HG03025 (cell line): ENCODE results near the gene DBF4.
A peak's percentile ranks its signal among the peaks of the same experiment; 100 is the strongest.
"Not testable (repeated sequence)": the region's sequence is repeated elsewhere in the genome, so short reads cannot be mapped to it uniquely, and the experiment has no call there.

Experiments
- ATAC-seq: cut with Tn5 transposase; IDR thresholded peaks from one replicate; pipeline ENCODE4 v1.9.1; 2021; ENCODE audit warnings: mild to moderate bottlenecking, moderate library complexity; ENCODE audit not compliant: unreplicated experiment, low FRiP score

DBF4 gene, protein sequence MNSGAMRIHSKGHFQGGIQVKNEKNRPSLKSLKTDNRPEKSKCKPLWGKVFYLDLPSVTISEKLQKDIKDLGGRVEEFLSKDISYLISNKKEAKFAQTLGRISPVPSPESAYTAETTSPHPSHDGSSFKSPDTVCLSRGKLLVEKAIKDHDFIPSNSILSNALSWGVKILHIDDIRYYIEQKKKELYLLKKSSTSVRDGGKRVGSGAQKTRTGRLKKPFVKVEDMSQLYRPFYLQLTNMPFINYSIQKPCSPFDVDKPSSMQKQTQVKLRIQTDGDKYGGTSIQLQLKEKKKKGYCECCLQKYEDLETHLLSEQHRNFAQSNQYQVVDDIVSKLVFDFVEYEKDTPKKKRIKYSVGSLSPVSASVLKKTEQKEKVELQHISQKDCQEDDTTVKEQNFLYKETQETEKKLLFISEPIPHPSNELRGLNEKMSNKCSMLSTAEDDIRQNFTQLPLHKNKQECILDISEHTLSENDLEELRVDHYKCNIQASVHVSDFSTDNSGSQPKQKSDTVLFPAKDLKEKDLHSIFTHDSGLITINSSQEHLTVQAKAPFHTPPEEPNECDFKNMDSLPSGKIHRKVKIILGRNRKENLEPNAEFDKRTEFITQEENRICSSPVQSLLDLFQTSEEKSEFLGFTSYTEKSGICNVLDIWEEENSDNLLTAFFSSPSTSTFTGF

DNA sequence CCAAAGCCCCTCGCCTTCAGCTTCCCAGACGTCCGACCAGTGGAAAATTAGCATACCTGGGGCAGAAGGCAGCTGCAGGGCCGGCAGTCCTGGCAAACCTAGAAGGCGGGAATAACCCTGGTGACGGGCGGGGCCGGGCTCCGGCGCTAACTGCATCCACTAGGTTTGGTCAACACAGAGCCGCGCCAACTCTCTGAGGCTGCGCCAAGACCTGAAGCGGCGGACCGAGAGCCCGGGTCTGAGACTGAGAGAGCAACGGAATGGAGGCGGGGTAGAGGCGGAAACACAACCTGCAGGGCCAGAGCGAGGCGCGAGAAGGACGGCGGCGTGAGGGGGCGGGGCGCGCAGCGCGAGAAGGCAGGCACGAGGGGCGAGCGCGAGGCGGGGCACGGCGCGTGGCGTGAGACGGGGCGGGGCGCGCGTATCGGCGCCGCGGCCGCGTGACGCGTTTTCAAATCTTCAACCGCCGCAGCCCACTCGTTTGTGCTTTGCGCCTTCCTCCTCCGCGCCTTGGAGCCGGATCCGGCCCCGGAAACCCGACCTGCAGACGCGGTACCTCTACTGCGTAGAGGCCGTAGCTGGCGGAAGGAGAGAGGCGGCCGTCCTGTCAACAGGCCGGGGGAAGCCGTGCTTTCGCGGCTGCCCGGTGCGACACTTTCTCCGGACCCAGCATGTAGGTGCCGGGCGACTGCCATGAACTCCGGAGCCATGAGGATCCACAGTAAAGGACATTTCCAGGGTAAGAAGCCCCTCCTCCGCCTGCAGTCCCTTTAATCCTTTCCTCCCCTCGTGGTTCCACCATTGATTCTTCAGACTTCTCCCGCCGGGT lies at the start of gene DBF4, which contains the start of gene SLC25A40:
Gene DBF4 (plus strand): TSS at position 454 of the 829 bp plus-strand sequence. CDS start 240 bp downstream, at position 694.
Gene SLC25A40 (minus strand): TSS at position 321 of the 829 bp plus-strand sequence. CDS start 17,633 bp downstream, outside the sequence.
- peak; percentile 91 for ATAC-seq

DNA sequence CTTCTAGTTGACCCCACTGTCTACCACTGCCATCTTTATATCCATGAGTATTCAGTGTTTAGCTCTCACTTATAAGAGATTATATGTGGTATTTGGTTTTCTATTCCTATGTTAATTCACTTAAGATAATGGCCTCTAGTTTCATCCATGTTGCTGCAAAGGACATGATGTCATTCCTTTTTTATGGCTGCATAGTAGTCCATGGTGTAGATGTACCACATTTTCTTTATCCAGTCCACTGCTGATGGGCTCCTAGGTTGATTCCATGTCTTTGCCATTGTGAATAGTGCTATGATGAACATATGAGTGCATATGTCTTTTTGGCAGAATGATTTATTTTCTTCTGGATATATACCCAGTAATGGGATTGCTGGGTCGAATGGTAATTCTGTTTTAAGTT lies 47.9 kb upstream of the DBF4 start:
- not testable (repeated sequence) for ATAC-seq

GRCh38 chr7:87831097-87831496 lies 45.2 kb upstream of the DBF4 start:
- ATAC-seq: no peak

- no peak for ATAC-seq
These were observed 43.2 kb upstream of the DBF4 start for GRCh38 chr7:87833130-87833529.

DNA sequence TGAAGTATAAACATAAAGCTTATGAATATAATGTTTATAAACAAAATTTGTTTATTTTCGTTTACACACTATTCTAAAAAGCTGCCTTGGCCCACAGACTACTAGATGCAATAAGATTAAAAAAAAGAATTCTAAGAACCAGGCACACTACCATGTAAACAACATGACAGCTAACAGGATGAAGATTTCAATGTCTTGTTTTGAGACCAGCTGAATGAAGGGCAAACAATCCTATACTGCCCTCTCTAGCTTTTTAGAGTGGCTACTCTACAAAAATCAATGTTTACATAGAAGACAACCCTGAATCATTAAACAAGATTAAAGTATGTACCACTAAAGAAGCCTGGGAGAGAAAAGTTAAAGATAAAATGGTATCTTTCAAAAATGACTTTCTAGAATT lies 38.7 kb upstream of the DBF4 start:
- ATAC-seq: no peak

- ATAC-seq: no peak
These were observed 25.3 kb upstream of the DBF4 start for GRCh38 chr7:87850836-87851593.

- no peak for ATAC-seq
These were observed 24.0 kb upstream of the DBF4 start for GRCh38 chr7:87852306-87852705.

DNA sequence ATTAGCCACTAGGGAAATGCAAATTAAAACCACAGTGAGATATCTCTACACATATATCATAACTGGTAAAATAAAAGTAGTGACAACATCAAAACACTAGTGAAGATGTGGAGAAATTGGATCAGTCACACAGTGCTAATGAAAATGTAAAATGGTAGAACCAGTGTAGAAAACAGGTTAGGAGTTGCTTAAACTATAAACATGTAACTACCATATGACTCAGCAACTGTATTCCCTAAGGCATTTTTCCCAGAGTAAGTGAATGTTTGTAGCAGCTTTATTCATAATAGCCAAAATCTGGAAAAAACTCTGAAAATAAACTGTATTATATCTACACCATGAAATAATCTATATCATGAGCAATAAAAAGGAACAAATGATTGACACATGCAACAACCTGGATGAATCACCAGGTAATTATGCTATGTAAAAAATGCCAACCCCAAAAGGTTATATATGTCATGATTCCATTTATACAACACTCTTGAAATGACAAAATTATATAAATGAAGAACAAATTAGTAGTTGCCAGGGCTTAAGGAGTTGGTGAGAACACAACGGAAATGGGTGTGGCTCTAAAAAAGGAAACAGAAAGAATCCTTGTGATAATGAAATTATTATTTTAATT lies 22.9 kb upstream of the DBF4 start:
- no peak for ATAC-seq

- no peak for ATAC-seq
These were observed 17.7 kb upstream of the DBF4 start for GRCh38 chr7:87858417-87859100.

- ATAC-seq: no peak
These were observed 10.2 kb upstream of the DBF4 start for GRCh38 chr7:87866089-87866488.

- ATAC-seq: not testable (repeated sequence)
These were observed 9.8 kb upstream of the DBF4 start for GRCh38 chr7:87866533-87866932.

DNA sequence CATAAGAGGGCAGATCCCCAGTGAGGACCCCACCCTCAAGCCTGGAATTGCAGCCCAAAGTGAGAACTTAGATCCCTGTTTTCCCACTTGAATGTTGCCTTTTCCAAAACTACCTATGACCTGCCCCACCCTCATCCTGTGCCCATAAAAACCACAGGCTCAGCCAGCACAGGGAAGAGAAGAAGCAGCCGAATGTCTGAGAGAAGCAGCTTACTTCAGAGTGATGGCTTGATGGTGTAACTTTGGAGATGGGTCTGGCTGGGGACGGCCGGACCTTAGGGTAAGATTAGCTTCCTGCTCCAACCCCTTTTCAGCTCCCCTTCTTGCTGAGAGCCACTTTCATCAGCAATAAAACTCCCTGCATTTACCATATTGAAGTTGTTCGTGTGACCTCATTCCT lies 5.8 kb upstream of the DBF4 start:
- ATAC-seq: no peak

DNA sequence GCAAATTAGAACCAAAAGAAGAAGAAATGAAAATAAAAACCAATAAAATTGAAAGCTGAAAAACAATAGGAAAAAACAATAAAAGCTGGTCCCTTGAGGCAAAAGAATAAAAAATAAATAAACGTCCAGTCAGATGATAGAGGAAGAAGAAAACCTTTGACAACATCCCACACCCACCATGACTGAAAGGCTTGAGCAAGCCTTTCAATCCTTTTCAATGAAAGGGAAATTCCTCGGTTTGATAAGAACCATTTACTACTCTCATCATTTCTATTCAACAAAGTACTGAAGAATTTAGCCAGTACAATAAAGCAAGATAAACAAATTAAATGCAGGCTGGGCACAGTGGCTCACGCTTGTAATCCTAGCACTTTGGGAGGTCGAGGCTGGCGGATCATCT lies 3.9 kb upstream of the DBF4 start:
- ATAC-seq: no peak

DNA sequence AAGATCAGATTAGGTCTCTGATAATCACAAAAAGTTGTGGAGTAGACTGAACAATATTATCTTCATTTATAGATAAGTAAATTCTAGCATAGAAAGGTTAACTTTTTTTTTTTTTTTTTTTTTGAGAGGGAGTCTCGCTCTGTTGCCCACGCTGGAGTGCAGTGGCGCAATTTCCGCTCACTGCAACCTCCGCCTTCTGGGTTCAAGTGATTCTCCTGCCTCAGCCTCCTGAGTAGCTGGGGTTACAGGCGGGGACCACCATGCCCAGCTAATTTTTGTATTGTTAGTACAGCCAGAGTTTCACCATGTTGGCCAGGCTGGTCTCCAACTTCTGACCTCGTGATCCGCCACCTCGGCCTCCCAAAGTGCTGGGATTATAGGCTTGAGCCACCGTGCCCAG lies 3.0 kb upstream of the DBF4 start:
- not testable (repeated sequence) for ATAC-seq

- ATAC-seq: no peak
These were observed 2.2 kb upstream of the DBF4 start for GRCh38 chr7:87874066-87874465.

- peak; percentile 18 for ATAC-seq
These were observed 898 bp upstream of the DBF4 start for GRCh38 chr7:87875151-87876039.

- peak; percentile 18 for ATAC-seq
These were observed 559 bp downstream of the DBF4 start for GRCh38 chr7:87876869-87877234.

DNA sequence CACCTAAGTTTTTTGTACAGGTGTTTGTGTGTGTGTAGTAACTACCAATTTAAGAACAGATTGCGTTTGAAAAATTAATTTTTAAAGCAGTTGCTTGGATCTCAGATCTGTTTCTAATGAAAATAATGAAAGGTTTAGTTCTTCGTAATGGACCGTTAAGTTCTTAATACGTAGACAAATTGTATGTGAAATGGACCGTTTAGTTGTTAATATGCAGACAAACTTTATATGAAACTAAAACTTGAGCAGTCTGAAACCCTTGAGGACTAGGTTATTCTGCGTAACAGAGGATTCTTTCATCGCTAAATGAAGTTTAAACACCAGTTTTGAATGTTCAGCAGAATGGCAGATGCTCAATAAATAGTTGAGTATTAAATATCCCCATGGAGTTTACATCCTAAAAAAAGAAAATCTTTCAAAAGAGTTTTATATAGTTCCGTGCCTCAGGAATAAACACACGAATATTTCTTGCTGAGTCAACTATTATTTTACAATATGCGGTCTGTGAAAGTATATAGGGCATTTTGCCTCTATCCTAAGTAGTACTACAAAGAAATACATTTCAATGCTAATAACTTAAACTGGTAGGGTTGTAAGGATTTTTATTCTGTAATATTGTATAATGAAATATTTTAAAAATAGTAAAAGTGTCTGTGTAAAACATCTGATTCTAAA lies 1.2 kb downstream of the DBF4 start:
- ATAC-seq: no peak
